NCI-H748 (cell line): ENCODE data around the gene NHLRC4.

Source experiments
- DNase-seq: peaks from one replicate; lab custom pipeline; 2025; ENCODE audit not compliant: unreplicated experiment; lab: John Stamatoyannopoulos, UW

NHLRC4 gene

GRCh38 chr16:566475-567372 lies at the start of gene NHLRC4:
Gene NHLRC4, plus strand, starts transcription at chr16:567005. Its CDS starts 1,043 bp downstream, at chr16:568048.
- peak; percentile 3 for DNase-seq

GRCh38 chr16:518858-519257 lies 47.9 kb upstream of the NHLRC4 start:
- no peak for DNase-seq

DNA sequence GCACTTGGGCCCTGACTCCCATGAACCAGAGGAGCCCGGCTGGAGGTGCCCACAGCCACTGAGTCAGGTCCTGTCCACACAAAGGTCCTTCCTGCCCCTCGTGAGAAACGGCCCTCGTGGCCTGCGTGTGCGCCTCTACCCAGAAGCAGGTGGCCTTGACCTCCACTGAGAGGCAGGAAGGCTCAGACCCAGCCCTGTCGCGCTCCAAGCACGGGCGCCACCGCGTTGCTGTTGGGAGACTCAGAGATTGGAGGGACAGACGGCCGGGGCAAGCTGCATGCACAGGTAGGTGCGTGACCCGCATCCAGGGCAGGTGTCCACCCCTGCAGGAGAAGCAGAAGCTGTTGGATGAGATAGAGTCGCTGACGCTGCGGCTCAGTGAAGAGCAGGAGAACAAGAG lies 47.4 kb upstream of the NHLRC4 start:
- DNase-seq = no peak

DNA sequence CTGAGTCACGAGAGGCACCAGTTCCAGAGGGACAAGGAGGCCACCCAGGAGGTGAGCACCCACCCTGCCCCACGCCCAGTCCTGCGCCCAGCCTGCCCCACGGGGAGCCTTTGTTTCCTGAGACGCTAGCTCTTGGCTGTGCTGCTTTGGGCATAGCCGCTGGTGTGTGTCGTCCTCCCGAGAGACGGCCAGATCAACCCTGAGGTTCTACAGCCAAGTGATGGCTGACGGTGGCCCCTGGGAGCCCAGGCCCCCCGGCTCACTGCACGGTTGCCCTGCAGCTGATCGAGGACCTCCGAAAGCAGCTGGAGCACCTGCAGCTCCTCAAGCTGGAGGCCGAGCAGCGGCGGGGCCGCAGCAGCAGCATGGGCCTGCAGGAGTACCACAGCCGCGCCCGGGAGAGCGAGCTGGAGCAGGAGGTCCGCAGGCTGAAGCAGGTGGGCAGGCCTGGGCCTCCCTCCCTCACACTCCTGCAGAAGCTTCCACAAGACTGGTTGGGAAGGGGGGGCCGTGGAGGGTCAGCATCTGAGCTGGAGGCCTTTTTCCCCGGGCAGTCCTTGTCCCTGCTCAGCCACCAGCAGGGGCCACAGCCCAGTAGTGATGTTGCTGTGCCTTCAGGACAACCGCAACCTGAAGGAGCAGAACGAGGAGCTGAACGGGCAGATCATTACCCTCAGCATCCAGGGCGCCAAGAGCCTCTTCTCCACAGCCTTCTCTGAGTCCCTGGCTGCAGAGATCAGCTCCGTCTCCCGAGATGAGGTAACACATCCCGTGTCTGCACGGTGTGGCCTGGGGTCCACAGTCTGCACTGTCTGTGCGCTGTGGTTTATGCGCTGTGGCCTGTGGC lies 46.7 kb upstream of the NHLRC4 start:
- DNase-seq = no peak

DNA sequence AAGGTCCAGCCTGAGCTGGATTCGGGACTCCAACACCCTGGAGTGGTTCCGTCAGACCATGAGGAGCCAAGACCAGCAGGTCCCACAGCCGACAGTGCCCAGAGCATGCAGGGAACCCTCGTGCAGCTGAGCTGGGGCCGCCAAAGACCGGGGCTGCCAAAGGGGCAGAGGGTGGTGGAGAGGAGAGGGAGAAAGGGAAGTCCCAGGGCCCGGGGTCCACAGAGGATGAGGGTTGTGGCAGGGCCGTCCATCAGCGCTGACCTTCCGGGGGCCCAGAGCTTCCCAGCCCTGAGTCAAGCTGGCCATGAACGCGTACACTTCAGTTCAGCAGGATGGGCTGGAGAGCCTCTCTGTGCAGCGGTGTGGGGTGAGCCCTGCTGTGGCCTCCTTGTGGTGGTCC lies 46.0 kb upstream of the NHLRC4 start:
- no peak for DNase-seq

DNA sequence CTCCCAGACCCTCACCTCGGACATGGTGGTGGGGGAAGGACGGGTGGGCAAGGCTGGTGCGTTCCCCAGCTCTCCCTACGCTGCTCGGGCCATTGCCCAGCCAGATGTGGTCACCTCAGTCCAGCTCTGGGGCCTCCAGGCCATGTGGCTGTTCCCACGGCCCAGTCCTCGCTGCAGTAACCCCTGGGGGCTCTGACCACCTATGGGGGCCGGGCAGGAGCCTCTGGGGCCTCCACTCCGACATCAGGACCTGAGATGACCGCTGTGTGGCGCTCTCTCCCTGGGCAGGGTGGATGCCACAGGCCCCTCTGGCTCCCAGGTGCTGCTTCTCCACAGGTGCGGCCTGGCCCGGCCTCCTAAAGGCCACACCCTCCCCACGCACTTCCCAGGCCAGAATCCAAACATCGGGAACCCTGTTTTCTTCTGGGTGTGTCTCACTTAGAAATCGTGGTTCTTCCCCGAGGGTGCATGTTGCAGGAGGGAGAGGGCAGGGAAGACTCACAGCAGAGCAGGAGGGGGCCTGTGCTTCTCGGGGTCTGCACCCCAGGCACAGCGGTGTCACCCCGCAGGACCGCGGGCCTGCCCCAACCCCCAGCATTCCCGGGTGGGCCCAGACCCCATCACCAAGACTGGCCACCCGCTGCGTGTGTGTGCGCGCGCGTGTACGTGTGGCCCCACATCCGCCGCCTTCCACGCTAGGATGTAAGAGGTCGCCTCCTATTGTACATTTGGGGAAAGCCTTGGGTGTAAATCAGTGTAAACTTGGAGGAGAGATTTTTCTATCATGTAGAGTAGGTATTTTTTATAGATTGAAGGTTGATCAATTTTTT lies 45.2 kb upstream of the NHLRC4 start:
- peak; percentile 27 for DNase-seq

- no peak for DNase-seq
Observed at GRCh38 chr16:522320-523096, 44.3 kb upstream of the NHLRC4 start.

GRCh38 chr16:523097-523741 lies 43.6 kb upstream of the NHLRC4 start:
- no peak for DNase-seq

- DNase-seq = no peak
Observed at GRCh38 chr16:524274-525040, 42.3 kb upstream of the NHLRC4 start.

GRCh38 chr16:525123-525519 lies 41.7 kb upstream of the NHLRC4 start:
- DNase-seq = no peak

- no peak for DNase-seq
Observed at GRCh38 chr16:525520-526180, 41.2 kb upstream of the NHLRC4 start.

- peak; percentile 64 for DNase-seq
Observed at GRCh38 chr16:526181-527014, 40.4 kb upstream of the NHLRC4 start.

GRCh38 chr16:527015-527903 lies 39.5 kb upstream of the NHLRC4 start, which contains the start of gene CAPN15:
Gene CAPN15, plus strand, starts transcription at chr16:527712. Its CDS starts 19,127 bp downstream, at chr16:546839.
- peak; percentile 91 for DNase-seq

- DNase-seq = peak; percentile 28
Observed at GRCh38 chr16:528111-529011, 38.4 kb upstream of the NHLRC4 start.

DNA sequence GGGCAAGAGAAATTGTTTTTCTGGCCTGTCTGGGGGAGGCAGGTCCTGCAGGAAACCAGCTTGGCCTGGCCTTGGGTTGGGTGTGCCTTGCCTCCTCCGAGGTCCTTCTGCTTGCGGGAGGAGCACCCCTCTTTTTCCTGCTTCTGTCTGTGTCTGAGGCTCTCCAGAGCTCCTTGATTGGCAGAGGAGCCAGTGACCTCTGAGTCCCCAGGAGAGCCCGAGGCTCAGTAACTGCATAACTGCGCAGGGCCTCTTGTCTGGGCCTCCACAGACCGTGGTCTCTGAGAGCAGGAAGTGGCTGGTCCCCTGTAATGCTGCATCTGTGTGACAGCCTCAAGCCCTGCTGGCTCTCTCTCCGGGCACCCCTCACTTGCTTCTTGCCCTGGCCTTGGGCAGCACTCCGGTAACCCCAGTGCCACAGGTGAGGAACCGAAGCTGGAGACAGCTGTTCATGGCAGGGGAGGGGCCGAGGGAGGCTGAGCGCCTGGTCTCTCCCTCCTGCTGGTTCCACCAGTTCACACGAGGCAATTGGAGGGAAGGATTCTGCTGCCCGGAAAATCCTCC lies 37.7 kb upstream of the NHLRC4 start:
- no peak for DNase-seq
